Measurements from ENCODE around the gene ATRN. TPM values are rescaled to one million over a fixed set of nuclear protein-coding genes. Genes with fewer than 3 reads are reported as not detected.
"Not testable (repeated sequence)": the region's sequence is repeated elsewhere in the genome, so short reads cannot be mapped to it uniquely, and the experiment has no call there.

The ATRN gene
- total RNA-seq, 1 donor from 2014 or later, result 34.3 TPM

GRCh38 chr20:3505148-3505547 is 34.3 kb downstream of the ATRN start:
- intact Hi-C loops (cut with micrococcal nuclease), result no loop called here
- no peak for ATAC-seq

GRCh38 chr20:3509064-3509463 is 38.2 kb downstream of the ATRN start:
- DNase-seq (no peak), ATAC-seq (no peak)
- intact Hi-C loops (cut with micrococcal nuclease), result no loop called here

More at GRCh38 chr20:3505148-3505547, 34.3 kb downstream of the ATRN start:
- DNase-seq, result no peak

- DNase-seq, result no peak
- ATAC-seq, result no peak
- intact Hi-C loops (cut with micrococcal nuclease), result no loop called here
These were observed 39.3 kb downstream of the ATRN start for GRCh38 chr20:3510110-3510509.

- intact Hi-C loops (cut with micrococcal nuclease); DNase-seq; ATAC-seq: not testable (repeated sequence)
These were observed 41.4 kb downstream of the ATRN start for GRCh38 chr20:3512239-3512638.

- ATAC-seq (no peak), DNase-seq (no peak)
- intact Hi-C loops (cut with micrococcal nuclease), result no loop called here
These were observed 43.3 kb downstream of the ATRN start for GRCh38 chr20:3514012-3514642.

GRCh38 chr20:3515379-3516170 is 44.8 kb downstream of the ATRN start:
- no peak for ATAC-seq
- intact Hi-C loops (cut with micrococcal nuclease), result no loop called here

GRCh38 chr20:3521852-3522740 is 51.3 kb downstream of the ATRN start:
- intact Hi-C loops (cut with micrococcal nuclease), result no loop called here
- ATAC-seq, result no peak
- no peak for DNase-seq

More at GRCh38 chr20:3515379-3516170, 44.8 kb downstream of the ATRN start:
- DNase-seq, result no peak

- ATAC-seq; DNase-seq; intact Hi-C loops (cut with micrococcal nuclease): not testable (repeated sequence)
These were observed 53.9 kb downstream of the ATRN start for GRCh38 chr20:3524696-3525095.

- DNase-seq (no peak), ATAC-seq (no peak)
- intact Hi-C loops (cut with micrococcal nuclease), result no loop called here
These were observed 61.3 kb downstream of the ATRN start for GRCh38 chr20:3532089-3532615.

- DNase-seq; intact Hi-C loops (cut with micrococcal nuclease); ATAC-seq: not testable (repeated sequence)
These were observed 66.9 kb downstream of the ATRN start for GRCh38 chr20:3537733-3538132.

GRCh38 chr20:3539311-3540107 is 68.7 kb downstream of the ATRN start:
- no peak for ATAC-seq
- intact Hi-C loops (cut with micrococcal nuclease), result no loop called here
- no peak for DNase-seq

- DNase-seq (no peak), ATAC-seq (no peak)
- intact Hi-C loops (cut with micrococcal nuclease), result no loop called here
These were observed 71.3 kb downstream of the ATRN start for GRCh38 chr20:3541887-3542721.

GRCh38 chr20:3543901-3544507 is 73.2 kb downstream of the ATRN start:
- ATAC-seq (no peak), DNase-seq (no peak)
- intact Hi-C loops (cut with micrococcal nuclease), result no loop called here

- no peak for DNase-seq
- intact Hi-C loops (cut with micrococcal nuclease), result no loop called here
- ATAC-seq, result no peak
These were observed 74.6 kb downstream of the ATRN start for GRCh38 chr20:3545401-3545925.

GRCh38 chr20:3547906-3548305 is 77.1 kb downstream of the ATRN start:
- DNase-seq (no peak), ATAC-seq (no peak)
- intact Hi-C loops (cut with micrococcal nuclease), result no loop called here

- ATAC-seq (no peak), DNase-seq (no peak)
- intact Hi-C loops (cut with micrococcal nuclease), result no loop called here
These were observed 80.0 kb downstream of the ATRN start for GRCh38 chr20:3550837-3551236.
